ENCODE measurements around the gene PPP4R2.

- TF ChIP-seq CTCF (conservative IDR thresholded peaks at IDR 0.05): no peak
- no peak for TF ChIP-seq EZH2 (IDR thresholded peaks at IDR 0.05; ENCODE audit: low read depth)
These were observed 13.1 kb downstream of the PPP4R2 start for GRCh38 chr3:73009750-73010149.
